LHCN-M2 (cell line): ENCODE data around the gene SIRPB1. TPM values are rescaled to one million over a fixed set of nuclear protein-coding genes. Genes with fewer than 3 reads are reported as not detected.
"Not testable (repeated sequence)": the region's sequence is repeated elsewhere in the genome, so short reads cannot be mapped to it uniquely, and the experiment has no call there.

ENCODE experiments used
- DNase-seq: peaks from one replicate; pipeline ENCODE4 v3.0.0-alpha.2; 2012; ENCODE audit warnings: low read depth
- polyA plus RNA-seq: library from polyadenylated mRNA; unstranded; fragments of >200 nt; gene quantifications from one replicate; pipeline ENCODE4 v1.2.1, GENCODE V29; 2012; ENCODE audit warnings: missing spikeins
- total RNA-seq: library from RNA; depleted of rRNA; stranded (reverse); fragments of >200 nt; gene quantifications from 2 replicates; pipeline ENCODE4 v1.2.3, GENCODE V29; 2014; rRNA removed

SIRPB1 gene
- 0.77 and 0.86 TPM in 2 replicates for total RNA-seq
- 1.7 TPM for polyA plus RNA-seq

- no peak for DNase-seq
Measured at GRCh38 chr20:1619861-1620444, at the start of gene SIRPB1. TSS of gene SIRPB1 (minus strand) at chr20:1620009. CDS start at chr20:1619944, 65 bp downstream.

GRCh38 chr20:1669304-1669703, 49.5 kb upstream of the SIRPB1 start:
- DNase-seq = peak; percentile 59

GRCh38 chr20:1667502-1668085, 47.8 kb upstream of the SIRPB1 start:
- no peak for DNase-seq

GRCh38 chr20:1666802-1667201, 47.0 kb upstream of the SIRPB1 start:
- no peak for DNase-seq

- DNase-seq = no peak
Measured at GRCh38 chr20:1665345-1665744, 45.5 kb upstream of the SIRPB1 start.

- DNase-seq = no peak
Measured at GRCh38 chr20:1664911-1665310, 45.1 kb upstream of the SIRPB1 start.

GRCh38 chr20:1663917-1664316, 44.1 kb upstream of the SIRPB1 start:
- DNase-seq = no peak

GRCh38 chr20:1661542-1662299, 41.9 kb upstream of the SIRPB1 start:
- no peak for DNase-seq

- no peak for DNase-seq
Measured at GRCh38 chr20:1660246-1660645, 40.4 kb upstream of the SIRPB1 start.

GRCh38 chr20:1657556-1658334, 37.9 kb upstream of the SIRPB1 start, which contains the start of gene SIRPG:
TSS of gene SIRPG (minus strand) at chr20:1657779. CDS start at chr20:1657714, 65 bp downstream.
- DNase-seq = no peak

GRCh38 chr20:1656844-1657243, 37.0 kb upstream of the SIRPB1 start:
- DNase-seq = no peak

GRCh38 chr20:1654996-1655395, 35.2 kb upstream of the SIRPB1 start:
- no peak for DNase-seq

- peak; percentile 12 for DNase-seq
Measured at GRCh38 chr20:1652960-1653359, 33.2 kb upstream of the SIRPB1 start.

GRCh38 chr20:1652104-1652503, 32.3 kb upstream of the SIRPB1 start:
- DNase-seq = no peak

GRCh38 chr20:1651268-1652058, 31.7 kb upstream of the SIRPB1 start:
- DNase-seq = peak; percentile 3

GRCh38 chr20:1648101-1648500, 28.3 kb upstream of the SIRPB1 start:
- DNase-seq = no peak

GRCh38 chr20:1646975-1647431, 27.2 kb upstream of the SIRPB1 start:
- no peak for DNase-seq

- DNase-seq = no peak
Measured at GRCh38 chr20:1644101-1644962, 24.5 kb upstream of the SIRPB1 start.

- DNase-seq = not testable (repeated sequence)
Measured at GRCh38 chr20:1638643-1639042, 18.8 kb upstream of the SIRPB1 start.

GRCh38 chr20:1637755-1638154, 17.9 kb upstream of the SIRPB1 start:
- no peak for DNase-seq
